ENCODE measurements around the gene BSG.
A peak's percentile ranks its signal among the peaks of the same experiment; 100 is the strongest.

The BSG gene

DNA sequence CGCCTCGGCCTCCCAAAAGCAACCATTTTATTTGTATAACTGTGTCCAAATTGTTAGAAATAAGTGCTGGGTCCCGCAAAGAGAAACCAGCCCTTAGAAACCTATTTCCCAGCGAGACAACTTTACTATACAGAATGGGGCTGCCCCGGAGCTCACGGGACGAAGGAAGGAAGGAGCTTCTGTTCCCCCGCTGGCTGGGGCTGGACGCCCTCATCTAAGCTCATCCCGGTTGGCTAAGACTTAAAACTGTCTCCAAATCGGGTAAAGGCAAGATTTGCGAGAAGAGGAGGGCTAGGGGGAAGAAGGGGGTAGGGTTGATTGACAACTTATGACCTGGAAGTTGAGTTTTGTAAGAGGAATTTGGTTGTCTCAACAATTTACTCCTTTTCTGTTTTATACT is 12.3 kb upstream of the BSG start:
- H3K18ac ChIP-seq (ENCODE audit: low read length), result no peak overlapping the region
- H3K4me2 ChIP-seq (ENCODE audit: low read length), result no peak overlapping the region
- H3K27me3 ChIP-seq (ENCODE audit: insufficient read depth, low read length), result no peaks in the 10 kb centered on the region
- H3K79me2 ChIP-seq (ENCODE audit: control insufficient read depth, insufficient read depth, low read length, poor library complexity), result no peaks in the 10 kb centered on the region
- H2BK12ac ChIP-seq (ENCODE audit: low read length), result no peak overlapping the region
- peaks cover 4% of the 10 kb centered on the region for H3K9me3 ChIP-seq (ENCODE audit: insufficient read depth, low read depth, low read length)
- H3K79me1 ChIP-seq (ENCODE audit: low read length), result peaks cover 1% of the 10 kb centered on the region
- DNase-seq, result no peak
- H2AK5ac ChIP-seq (ENCODE audit: low read length), result no peak overlapping the region
- H4K91ac ChIP-seq (ENCODE audit: low read depth, low read length), result no peak overlapping the region
- H2AFZ ChIP-seq (ENCODE audit: insufficient read depth, low read length, poor library complexity), result no peak overlapping the region
- no peaks in the 10 kb centered on the region for H3K36me3 ChIP-seq (ENCODE audit: control insufficient read depth in 1 of 2, insufficient read depth in 2 of 2, low read length in 2 of 2)
- H4K12ac ChIP-seq (ENCODE audit: low read depth, low read length), result no peak overlapping the region
- H2BK120ac ChIP-seq (ENCODE audit: insufficient read depth, low read length, poor library complexity), result no peak overlapping the region
- no peak overlapping the region for H3K27ac ChIP-seq (ENCODE audit: low read depth, low read length)
- no peak overlapping the region for H4K8ac ChIP-seq (ENCODE audit: low read depth, low read length)
- H3K14ac ChIP-seq (ENCODE audit: low read length), result no peak overlapping the region
- no peak overlapping the region for H3K4me3 ChIP-seq (ENCODE audit: low read depth, low read length)
- H3K23ac ChIP-seq (ENCODE audit: low read length), result no peak overlapping the region
- no peak overlapping the region for H2BK5ac ChIP-seq (ENCODE audit: low read depth, low read length, poor library complexity)
- no peak overlapping the region for H3K4ac ChIP-seq (ENCODE audit: low read depth, low read length)
- no CpG with 5 or more reads among the region's 12 CpGs for WGBS (ENCODE audit: extremely low coverage, insufficient coverage, insufficient read length)
- no peak overlapping the region for H3K9ac ChIP-seq (ENCODE audit: low read length)
- H3K4me1 ChIP-seq (ENCODE audit: control insufficient read depth in 1 of 2, insufficient read depth in 2 of 2, low read length in 2 of 2), result peaks cover 0 to 2% of the 10 kb centered on the region in 2 experiments

DNA sequence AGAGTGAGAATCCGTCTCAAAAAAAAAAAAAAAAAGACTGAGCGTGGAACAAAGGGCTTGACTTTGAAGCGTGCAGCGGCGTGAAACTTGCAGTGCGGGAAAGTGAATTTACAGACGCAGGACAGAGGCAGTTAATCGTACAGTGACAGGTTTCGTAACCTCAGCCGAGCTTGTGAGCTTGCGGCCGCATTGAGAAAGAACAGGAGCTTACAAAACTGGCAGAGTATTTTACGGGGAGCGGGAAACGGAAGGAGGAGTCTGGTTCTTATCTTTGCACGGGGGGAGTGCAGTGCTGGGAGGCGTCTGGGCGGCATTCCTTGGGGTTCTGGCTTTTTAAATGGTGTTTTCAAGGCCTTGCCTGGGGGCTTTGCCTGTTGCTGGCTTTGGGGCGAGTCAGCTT is 6.0 kb upstream of the BSG start:
- H3K23ac ChIP-seq (ENCODE audit: low read length), result no peak overlapping the region
- H2BK12ac ChIP-seq (ENCODE audit: low read length), result no peak overlapping the region
- H2BK120ac ChIP-seq (ENCODE audit: insufficient read depth, low read length, poor library complexity), result no peak overlapping the region
- H3K36me3 ChIP-seq (ENCODE audit: control insufficient read depth in 1 of 2, insufficient read depth in 2 of 2, low read length in 2 of 2), result no peaks in the 10 kb centered on the region
- H2BK5ac ChIP-seq (ENCODE audit: low read depth, low read length, poor library complexity), result peak overlapping the region; percentile 90
- H4K8ac ChIP-seq (ENCODE audit: low read depth, low read length), result no peak overlapping the region
- no peaks in the 10 kb centered on the region for H3K27me3 ChIP-seq (ENCODE audit: insufficient read depth, low read length)
- H3K4me3 ChIP-seq (ENCODE audit: low read depth, low read length), result no peak overlapping the region
- no peak overlapping the region for H3K14ac ChIP-seq (ENCODE audit: low read length)
- H3K4me2 ChIP-seq (ENCODE audit: low read length), result peak overlapping the region; percentile 9
- H4K91ac ChIP-seq (ENCODE audit: low read depth, low read length), result no peak overlapping the region
- H3K4ac ChIP-seq (ENCODE audit: low read depth, low read length), result no peak overlapping the region
- no peak overlapping the region for H2AFZ ChIP-seq (ENCODE audit: insufficient read depth, low read length, poor library complexity)
- H3K79me2 ChIP-seq (ENCODE audit: control insufficient read depth, insufficient read depth, low read length, poor library complexity), result peaks cover 2% of the 10 kb centered on the region
- no CpG with 5 or more reads among the region's 19 CpGs for WGBS (ENCODE audit: extremely low coverage, insufficient coverage, insufficient read length)
- peaks cover 13 to 17% of the 10 kb centered on the region in 2 experiments for H3K4me1 ChIP-seq (ENCODE audit: control insufficient read depth in 1 of 2, insufficient read depth in 2 of 2, low read length in 2 of 2)
- no peak overlapping the region for H4K12ac ChIP-seq (ENCODE audit: low read depth, low read length)
- DNase-seq, result peak in 1 of 2 donors; percentile 48
- H3K18ac ChIP-seq (ENCODE audit: low read length), result no peak overlapping the region
- H2AK5ac ChIP-seq (ENCODE audit: low read length), result no peak overlapping the region
- H3K9me3 ChIP-seq (ENCODE audit: insufficient read depth, low read depth, low read length), result peaks cover 5% of the 10 kb centered on the region
- H3K9ac ChIP-seq (ENCODE audit: low read length), result no peak overlapping the region
- peak overlapping the region; percentile 88 for H3K27ac ChIP-seq (ENCODE audit: low read depth, low read length)
- H3K79me1 ChIP-seq (ENCODE audit: low read length), result peaks cover 16% of the 10 kb centered on the region

DNA sequence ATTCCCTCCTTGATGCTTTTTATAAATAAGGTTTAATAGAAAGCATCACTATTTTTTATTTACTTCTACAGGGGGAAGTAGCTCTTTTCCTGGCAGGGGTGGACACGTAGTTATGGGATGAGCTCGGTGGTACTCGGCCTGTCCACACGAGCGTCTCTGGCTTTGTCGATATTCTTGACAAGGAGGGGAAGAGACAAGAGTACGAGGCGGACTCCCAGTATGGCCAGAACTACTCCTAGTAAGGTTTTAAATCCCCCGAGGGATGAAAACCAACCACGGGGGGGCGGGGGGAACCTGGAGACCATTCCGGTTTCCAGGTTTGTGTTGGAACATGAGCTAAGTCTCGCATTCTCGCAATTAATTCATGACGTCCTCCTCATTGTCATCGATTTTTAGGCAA is 5.6 kb upstream of the BSG start:
- Histone ChIP-seq H3K23ac (ENCODE audit: low read length) (no peak overlapping the region), H2BK120ac (ENCODE audit: insufficient read depth, low read length, poor library complexity) (peak overlapping the region; percentile 93), H3K4me3 (ENCODE audit: low read depth, low read length) (no peak overlapping the region), H4K8ac (ENCODE audit: low read depth, low read length) (peak overlapping the region; percentile 48), H2AFZ (ENCODE audit: insufficient read depth, low read length, poor library complexity) (no peak overlapping the region), H2BK5ac (ENCODE audit: low read depth, low read length, poor library complexity) (peak overlapping the region; percentile 90), H3K27ac (ENCODE audit: low read depth, low read length) (peak overlapping the region; percentile 88), H3K18ac (ENCODE audit: low read length) (peak overlapping the region; percentile 33), H3K36me3 (ENCODE audit: control insufficient read depth in 1 of 2, insufficient read depth in 2 of 2, low read length in 2 of 2) (no peaks in the 10 kb centered on the region), H3K4me2 (ENCODE audit: low read length) (peak overlapping the region; percentile 9), H3K79me2 (ENCODE audit: control insufficient read depth, insufficient read depth, low read length, poor library complexity) (peaks cover 2% of the 10 kb centered on the region), H3K9ac (ENCODE audit: low read length) (no peak overlapping the region), H3K27me3 (ENCODE audit: insufficient read depth, low read length) (no peaks in the 10 kb centered on the region), H4K12ac (ENCODE audit: low read depth, low read length) (no peak overlapping the region), H3K9me3 (ENCODE audit: insufficient read depth, low read depth, low read length) (peaks cover 5% of the 10 kb centered on the region), H3K79me1 (ENCODE audit: low read length) (peaks cover 20% of the 10 kb centered on the region), H3K4ac (ENCODE audit: low read depth, low read length) (peak overlapping the region; percentile 42), H3K4me1 (ENCODE audit: control insufficient read depth in 1 of 2, insufficient read depth in 2 of 2, low read length in 2 of 2) (peaks cover 16 to 19% of the 10 kb centered on the region in 2 experiments), H3K14ac (ENCODE audit: low read length) (peak overlapping the region; percentile 92), H2BK12ac (ENCODE audit: low read length) (peak overlapping the region; percentile 98), H4K91ac (ENCODE audit: low read depth, low read length) (peak overlapping the region; percentile 86), H2AK5ac (ENCODE audit: low read length) (no peak overlapping the region)
- WGBS (ENCODE audit: extremely low coverage, insufficient coverage, insufficient read length), result no CpG with 5 or more reads among the region's 16 CpGs
- DNase-seq, result no peak

DNA sequence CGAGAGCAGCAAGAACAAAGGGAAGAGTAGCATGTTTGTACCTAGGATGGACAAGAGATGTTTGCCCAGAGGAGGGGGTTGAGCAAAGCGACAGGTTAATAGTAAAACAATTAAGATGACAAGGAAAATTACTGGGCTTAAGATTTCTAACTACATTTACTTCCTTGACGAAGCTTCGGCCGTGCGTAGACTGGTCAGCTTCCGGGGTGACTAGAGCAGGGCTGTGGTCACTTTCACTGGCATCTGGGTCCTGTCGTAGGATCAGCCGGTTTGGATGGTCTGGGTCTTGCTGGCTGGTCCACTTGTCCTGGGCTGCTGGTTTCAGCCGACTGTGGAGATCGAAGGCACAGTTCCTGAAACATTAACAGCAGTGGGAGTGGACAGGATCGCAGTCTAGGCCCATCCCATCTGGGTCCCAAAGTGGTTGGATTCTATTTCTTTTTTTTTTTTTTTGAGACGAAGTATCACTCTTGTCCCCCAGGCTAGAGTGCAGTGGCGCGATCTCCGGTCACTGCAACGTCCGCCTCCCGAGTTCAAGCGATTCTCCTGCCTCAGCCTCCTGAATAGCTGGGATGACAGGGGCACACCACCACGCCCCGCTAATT is 5.0 kb upstream of the BSG start:
- Histone ChIP-seq H3K27me3 (ENCODE audit: insufficient read depth, low read length) (no peaks in the 10 kb centered on the region), H3K23ac (ENCODE audit: low read length) (no peak overlapping the region), H3K4ac (ENCODE audit: low read depth, low read length) (no peak overlapping the region), H3K79me2 (ENCODE audit: control insufficient read depth, insufficient read depth, low read length, poor library complexity) (peaks cover 2% of the 10 kb centered on the region), H4K12ac (ENCODE audit: low read depth, low read length) (peak overlapping the region; percentile 16), H2AK5ac (ENCODE audit: low read length) (peak overlapping the region; percentile 81), H3K9me3 (ENCODE audit: insufficient read depth, low read depth, low read length) (peaks cover 4% of the 10 kb centered on the region), H3K36me3 (ENCODE audit: control insufficient read depth in 1 of 2, insufficient read depth in 2 of 2, low read length in 2 of 2) (no peaks in the 10 kb centered on the region), H2BK5ac (ENCODE audit: low read depth, low read length, poor library complexity) (peak overlapping the region; percentile 90), H3K14ac (ENCODE audit: low read length) (peak overlapping the region; percentile 92), H2BK12ac (ENCODE audit: low read length) (peak overlapping the region; percentile 98), H3K18ac (ENCODE audit: low read length) (peak overlapping the region; percentile 95), H2AFZ (ENCODE audit: insufficient read depth, low read length, poor library complexity) (peak overlapping the region; percentile 6), H4K91ac (ENCODE audit: low read depth, low read length) (peak overlapping the region; percentile 86), H3K4me3 (ENCODE audit: low read depth, low read length) (no peak overlapping the region), H3K79me1 (ENCODE audit: low read length) (peaks cover 20% of the 10 kb centered on the region), H3K4me1 (ENCODE audit: control insufficient read depth in 1 of 2, insufficient read depth in 2 of 2, low read length in 2 of 2) (peaks cover 16 to 19% of the 10 kb centered on the region in 2 experiments), H3K9ac (ENCODE audit: low read length) (no peak overlapping the region), H4K8ac (ENCODE audit: low read depth, low read length) (peak overlapping the region; percentile 82), H3K4me2 (ENCODE audit: low read length) (peak overlapping the region; percentile 9), H2BK120ac (ENCODE audit: insufficient read depth, low read length, poor library complexity) (peak overlapping the region; percentile 93), H3K27ac (ENCODE audit: low read depth, low read length) (peak overlapping the region; percentile 88)
- DNase-seq, result no peak
- WGBS (ENCODE audit: extremely low coverage, insufficient coverage, insufficient read length), result no CpG with 5 or more reads among the region's 22 CpGs

Measured in trophoblast cell (in vitro differentiated cells and primary cell).